C4-2B (cell line): ENCODE measurements around the gene TPRG1L.
A peak's percentile ranks its signal among the peaks of the same experiment; 100 is the strongest.

Experiments used
- H3K27ac ChIP-seq: fragments of 450-650 bp; 2 replicates; pipeline ENCODE4 v1.5.1; 2017
- CTCF ChIP-seq: fragments of 450-650 bp; conservative IDR thresholded peaks from 2 replicates; pipeline ENCODE4 v1.5.1; 2017; ENCODE audit warnings: mild to moderate bottlenecking
- ZFX ChIP-seq: fragments of 450-650 bp; IDR thresholded peaks from 2 replicates; pipeline ENCODE4 v1.6.1; 2017

TPRG1L gene

GRCh38 chr1:3645247-3645646 lies 20.4 kb downstream of the TPRG1L start:
- H3K27ac ChIP-seq, result no peak overlapping the region

GRCh38 chr1:3645666-3646355 lies 21.0 kb downstream of the TPRG1L start:
- no peak overlapping the region for H3K27ac ChIP-seq
- TF ChIP-seq ZFX (no peak), CTCF (no peak)

More at GRCh38 chr1:3645247-3645646, 20.4 kb downstream of the TPRG1L start:
- no peak for TF ChIP-seq CTCF
- TF ChIP-seq ZFX, result no peak

- TF ChIP-seq ZFX (no peak), CTCF (no peak)
- no peak overlapping the region for H3K27ac ChIP-seq
Observed at GRCh38 chr1:3646596-3646995, 21.8 kb downstream of the TPRG1L start.

- peak within 1 kb of the TSS; percentile 73 for H3K27ac ChIP-seq
- TF ChIP-seq CTCF (no peak; the same call in 1 of the 2 replicates), ZFX (peak; percentile 69; the same call in 1 of the 2 replicates)
Observed at GRCh38 chr1:3649342-3650247, 24.8 kb downstream of the TPRG1L start, which contains the start of gene WRAP73. Gene WRAP73 (minus strand): TSS chr1:3650103. CDS start chr1:3649999, 104 bp downstream.

- TF ChIP-seq ZFX (no peak), CTCF (no peak)
- no peak overlapping the region for H3K27ac ChIP-seq
Observed at GRCh38 chr1:3650248-3651025, 25.6 kb downstream of the TPRG1L start.

- no peak overlapping the region for H3K27ac ChIP-seq
- no peak for TF ChIP-seq ZFX
Observed at GRCh38 chr1:3651026-3651929, 26.5 kb downstream of the TPRG1L start.
